CD4-positive, alpha-beta T cell (primary cell): ENCODE measurements around the gene SLC22A13. TPM values are rescaled to one million over a fixed set of nuclear protein-coding genes. Genes with fewer than 3 reads are reported as not detected.

Experiments
- ATAC-seq: fragments of 200-7000 bp; cut with Tn5 transposase; one replicate; pipeline ENCODE4 v1.10.0; 2022; ENCODE audit warnings: mild to moderate bottlenecking; ENCODE audit not compliant: poor library complexity
- CTCF ChIA-PET: fragments of 350-600 bp; sonication (Branson Sonifier 250); formaldehyde crosslinking; loops from one replicate; lab custom pipeline; 2021; ENCODE audit warnings: antibody characterized with exemption, inconsistent platforms; lab: Charles Lee
- POLR2A ChIA-PET: fragments of 350-600 bp; sonication (Branson Sonifier 250); formaldehyde crosslinking; loops from one replicate; lab custom pipeline; 2021; ENCODE audit warnings: antibody characterized with exemption, inconsistent platforms; lab: Charles Lee
- DNase-seq, 14 experiments: peaks; one replicate each; pipeline ENCODE4 v3.0.0-alpha.2; 2013 to 2020; ENCODE audit warnings: mixed read lengths in 2 of 14
- H3K27ac ChIP-seq, 2 donors: one replicate each; pipeline versions ENCODE4 v1.5.1 to v1.7.0; 2013; ENCODE audit warnings: low read length in 2 of 2, low read depth in 1 of 2, mild to moderate bottlenecking in 1 of 2
- H3K27me3 ChIP-seq, 2 experiments: 1 replicate in 1 of 2; 2 replicates in 1 of 2; pipeline versions ENCODE4 v1.6.1 to v1.7.0; 2013; ENCODE audit warnings: low read length in 2 of 2, control low read depth in 1 of 2, mild to moderate bottlenecking in 1 of 2, moderate library complexity in 1 of 2; ENCODE audit not compliant: insufficient read depth in 2 of 2, control insufficient read depth in 1 of 2
- H3K36me3 ChIP-seq: one replicate; pipeline ENCODE4 v1.6.1; 2013; ENCODE audit warnings: low read length, control low read depth; ENCODE audit not compliant: insufficient read depth
- H3K4me1 ChIP-seq: one replicate; pipeline ENCODE4 v1.6.1; 2013; ENCODE audit warnings: low read length, control low read depth; ENCODE audit not compliant: insufficient read depth
- H3K4me3 ChIP-seq: one replicate; pipeline ENCODE4 v1.5.1; 2013; ENCODE audit warnings: mild to moderate bottlenecking, low read length, moderate library complexity
- H3K9me3 ChIP-seq, 2 experiments: 1 replicate in 1 of 2; 2 replicates in 1 of 2; pipeline versions ENCODE4 v1.6.1 to v1.7.0; 2013; ENCODE audit warnings: low read length in 2 of 2, mild to moderate bottlenecking in 2 of 2, control low read depth in 1 of 2, moderate library complexity in 1 of 2; ENCODE audit not compliant: control insufficient read depth in 1 of 2, insufficient read depth in 1 of 2
- H3K27ac Mint-ChIP-seq: one replicate; pipeline ENCODE4 v1.8.0; 2020; ENCODE audit warnings: mixed read lengths
- H3K27me3 Mint-ChIP-seq: one replicate; pipeline ENCODE4 v1.8.0; 2021; ENCODE audit warnings: mixed read lengths
- H3K36me3 Mint-ChIP-seq: one replicate; pipeline ENCODE4 v1.8.0; 2021; ENCODE audit warnings: low read depth, mixed read lengths
- H3K4me1 Mint-ChIP-seq: one replicate; pipeline ENCODE4 v1.8.0; 2021; ENCODE audit warnings: low read depth, mixed read lengths
- H3K4me3 Mint-ChIP-seq: one replicate; pipeline ENCODE4 v1.8.0; 2020; ENCODE audit warnings: mild to moderate bottlenecking, mixed read lengths
- H3K9me3 Mint-ChIP-seq: one replicate; pipeline ENCODE4 v1.8.0; 2020; ENCODE audit warnings: mixed read lengths
- intact Hi-C, 2 experiments: fragments of 100-400 bp; cut with DNase I in 1 of 2; cut with micrococcal nuclease in 1 of 2; formaldehyde crosslinking; loops; one replicate each; pipeline versions ENCODE4 v1.15.1 to v1.9.0; 2023 to 2025; cut with DNase I, micrococcal nuclease
- total RNA-seq, 174 experiments: library from RNA in 2 of 174; stranded (reverse) in 2 of 174; gene quantifications; one replicate each; pipeline ENCODE4 v1.2.3 and lab custom pipeline; 2021 to 2026
- TF ChIP-seq, protein P1 (sequence below): fragments of 200-600 bp; IDR thresholded peaks from one replicate; pipeline ENCODE4 v1.8.0; 2022; ENCODE audit warnings: antibody characterized with exemption, mild to moderate bottlenecking

The SLC22A13 gene
- total RNA-seq, 2 experiments from 2014 or later: 0.19 to 0.22 TPM

DNA sequence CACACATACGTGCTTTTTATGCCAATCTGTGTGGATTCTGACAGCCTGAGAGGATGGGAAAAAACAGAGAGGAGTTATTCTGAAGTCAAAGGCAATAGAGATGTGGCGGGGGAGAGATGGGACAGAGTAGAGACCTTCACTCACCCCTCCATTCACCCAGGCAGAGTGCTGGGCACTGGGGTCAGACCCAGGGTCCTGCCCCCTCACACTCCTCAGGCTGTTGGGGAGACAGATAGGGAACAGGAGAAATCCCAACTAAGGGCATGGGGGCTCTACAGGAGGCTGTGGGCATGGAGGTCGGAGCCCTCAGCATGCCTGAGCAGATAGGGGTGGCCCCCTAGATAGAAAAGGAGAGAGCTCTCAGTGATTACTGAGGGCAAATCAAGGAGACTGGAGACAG lies 46.7 kb downstream of the SLC22A13 start:
- H3K27ac Mint-ChIP-seq: no peak overlapping the region
- POLR2A ChIA-PET: no interaction called here
- no peaks in the 10 kb centered on the region for H3K9me3 Mint-ChIP-seq
- H3K4me1 Mint-ChIP-seq: no peaks in the 10 kb centered on the region
- CTCF ChIA-PET: no interaction called here
- no peaks in the 10 kb centered on the region for H3K9me3 ChIP-seq
- no peaks in the 10 kb centered on the region for H3K4me1 ChIP-seq
- no peaks in the 10 kb centered on the region for H3K27me3 Mint-ChIP-seq
- intact Hi-C loops: no loop called here
- DNase-seq (no peak), ATAC-seq (no peak)
- H3K36me3 Mint-ChIP-seq: no peaks in the 10 kb centered on the region
- H3K27ac ChIP-seq: no peak overlapping the region
- TF ChIP-seq, protein P1, sequence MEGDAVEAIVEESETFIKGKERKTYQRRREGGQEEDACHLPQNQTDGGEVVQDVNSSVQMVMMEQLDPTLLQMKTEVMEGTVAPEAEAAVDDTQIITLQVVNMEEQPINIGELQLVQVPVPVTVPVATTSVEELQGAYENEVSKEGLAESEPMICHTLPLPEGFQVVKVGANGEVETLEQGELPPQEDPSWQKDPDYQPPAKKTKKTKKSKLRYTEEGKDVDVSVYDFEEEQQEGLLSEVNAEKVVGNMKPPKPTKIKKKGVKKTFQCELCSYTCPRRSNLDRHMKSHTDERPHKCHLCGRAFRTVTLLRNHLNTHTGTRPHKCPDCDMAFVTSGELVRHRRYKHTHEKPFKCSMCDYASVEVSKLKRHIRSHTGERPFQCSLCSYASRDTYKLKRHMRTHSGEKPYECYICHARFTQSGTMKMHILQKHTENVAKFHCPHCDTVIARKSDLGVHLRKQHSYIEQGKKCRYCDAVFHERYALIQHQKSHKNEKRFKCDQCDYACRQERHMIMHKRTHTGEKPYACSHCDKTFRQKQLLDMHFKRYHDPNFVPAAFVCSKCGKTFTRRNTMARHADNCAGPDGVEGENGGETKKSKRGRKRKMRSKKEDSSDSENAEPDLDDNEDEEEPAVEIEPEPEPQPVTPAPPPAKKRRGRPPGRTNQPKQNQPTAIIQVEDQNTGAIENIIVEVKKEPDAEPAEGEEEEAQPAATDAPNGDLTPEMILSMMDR: no peak
- H3K27me3 ChIP-seq: peaks cover 0 to 5% of the 10 kb centered on the region in 2 experiments
- H3K4me3 Mint-ChIP-seq: no peak overlapping the region
- H3K36me3 ChIP-seq: no peaks in the 10 kb centered on the region
- H3K4me3 ChIP-seq: no peak overlapping the region

DNA sequence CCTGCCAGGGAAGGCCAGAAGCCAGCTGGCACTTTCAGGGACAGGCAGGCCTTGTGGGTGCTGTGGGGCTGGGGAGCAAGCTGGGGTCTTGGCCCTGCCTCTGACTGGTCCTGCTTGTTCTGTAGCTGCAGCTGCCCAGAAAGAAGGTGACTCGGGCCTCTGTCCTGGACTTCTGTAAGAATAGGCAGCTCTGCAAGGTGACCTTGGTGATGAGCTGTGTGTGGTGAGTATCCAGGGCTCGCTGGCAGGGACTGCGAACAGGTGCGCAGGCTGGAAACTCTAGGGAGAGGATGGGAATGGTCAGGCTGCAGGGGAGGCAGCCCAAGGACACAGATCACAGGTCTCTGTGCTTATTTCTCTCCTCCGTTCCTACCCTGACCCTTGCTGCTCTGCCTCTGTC lies 47.7 kb downstream of the SLC22A13 start:
- intact Hi-C loops: no loop called here
- no peaks in the 10 kb centered on the region for H3K4me1 Mint-ChIP-seq
- no peak for ATAC-seq
- H3K9me3 Mint-ChIP-seq: no peaks in the 10 kb centered on the region
- ChIA-PET CTCF (no interaction called here), POLR2A (no interaction called here)
- no peak overlapping the region for H3K27ac ChIP-seq
- H3K27ac Mint-ChIP-seq: no peak overlapping the region
- H3K36me3 ChIP-seq: no peaks in the 10 kb centered on the region
- no peak overlapping the region for H3K4me3 Mint-ChIP-seq
- H3K4me3 ChIP-seq: no peak overlapping the region
- no peaks in the 10 kb centered on the region for H3K9me3 ChIP-seq
- DNase-seq: no peak
- peaks cover 0 to 5% of the 10 kb centered on the region in 2 experiments for H3K27me3 ChIP-seq
- TF ChIP-seq, protein P1: no peak
- no peaks in the 10 kb centered on the region for H3K36me3 Mint-ChIP-seq
- H3K4me1 ChIP-seq: no peaks in the 10 kb centered on the region
- no peaks in the 10 kb centered on the region for H3K27me3 Mint-ChIP-seq

- Histone ChIP-seq H3K36me3 (no peaks in the 10 kb centered on the region), H3K27me3 (peaks cover 0 to 2% of the 10 kb centered on the region in 2 experiments), H3K9me3 (no peaks in the 10 kb centered on the region), H3K4me1 (no peaks in the 10 kb centered on the region), H3K27ac (no peak overlapping the region), H3K4me3 (no peak overlapping the region)
- Mint-ChIP-seq H3K27ac (no peak overlapping the region), H3K27me3 (no peaks in the 10 kb centered on the region), H3K36me3 (no peaks in the 10 kb centered on the region), H3K4me1 (no peaks in the 10 kb centered on the region), H3K4me3 (no peak overlapping the region), H3K9me3 (no peaks in the 10 kb centered on the region)
- intact Hi-C loops: no loop called here
- TF ChIP-seq, protein P1: no peak
- POLR2A ChIA-PET: no interaction called here
- CTCF ChIA-PET: no interaction called here
- DNase-seq: peak in 2 of 14 experiments; percentile 9 to 11
- no peak for ATAC-seq
These were observed 48.1 kb downstream of the SLC22A13 start for GRCh38 chr3:38313695-38314094.
